OCI-LY7 (cell line): ENCODE data around the gene CHML. TPM values are rescaled to one million over a fixed set of nuclear protein-coding genes. Genes with fewer than 3 reads are reported as not detected.

Experiments used
- BruUV-seq: library from RNA; stranded (reverse); fragments of 400-500 nt; replicated peaks from 2 replicates; lab custom pipeline; 2021; lab: Mats Ljungman, UMichigan
- CTCF ChIA-PET: fragments of 300-600 bp; sonication (Branson Sonifier 250); formaldehyde crosslinking; loops from one replicate; lab custom pipeline; 2022; ENCODE audit warnings: antibody characterized with exemption; ENCODE audit not compliant: unreplicated experiment; lab: Charles Lee
- POLR2A ChIA-PET: fragments of 300-600 bp; sonication (Branson Sonifier 250); formaldehyde crosslinking; loops from one replicate; lab custom pipeline; 2022; ENCODE audit warnings: antibody characterized with exemption; lab: Charles Lee
- DNase-seq: peaks from one replicate; pipeline ENCODE4 v3.0.0-alpha.2; 2015; ENCODE audit warnings: low spot score
- H2AFZ ChIP-seq: fragments of 200-600 bp; sonication (generic), shearing (Covaris generic); 2 replicates; pipeline ENCODE4 v1.6.1; 2014; ENCODE audit warnings: mild to moderate bottlenecking, antibody characterized with exemption, low read length, moderate library complexity
- H3K27ac ChIP-seq: fragments of 200-600 bp; sonication (generic); 2 replicates; pipeline ENCODE4 v1.5.1; 2014; ENCODE audit warnings: mixed run types, low read depth, mild to moderate bottlenecking, moderate library complexity, low read length, inconsistent platforms; ENCODE audit not compliant: poor library complexity, severe bottlenecking
- H3K36me3 ChIP-seq: fragments of 200-600 bp; sonication (generic); 2 replicates; pipeline ENCODE4 v1.6.1; 2014; ENCODE audit warnings: mild to moderate bottlenecking, antibody characterized with exemption, low read length, moderate library complexity, mixed read lengths; ENCODE audit not compliant: insufficient read depth
- H3K4me1 ChIP-seq: fragments of 200-600 bp; sonication (generic); 2 replicates; pipeline ENCODE4 v1.5.1; 2014; ENCODE audit warnings: mild to moderate bottlenecking, low read length; ENCODE audit not compliant: insufficient read depth, poor library complexity, severe bottlenecking
- H3K4me2 ChIP-seq: fragments of 200-600 bp; sonication (generic); 2 replicates; pipeline ENCODE4 v1.6.1; 2014; ENCODE audit warnings: mild to moderate bottlenecking, low read length
- H3K4me3 ChIP-seq: fragments of 200-600 bp; sonication (generic); 2 replicates; pipeline ENCODE4 v1.5.1; 2014; ENCODE audit warnings: mild to moderate bottlenecking, low read depth, low read length; ENCODE audit not compliant: poor library complexity, severe bottlenecking
- H3K79me2 ChIP-seq: fragments of 200-600 bp; sonication (generic); 2 replicates; pipeline ENCODE4 v1.6.1; 2016; ENCODE audit warnings: low read depth, mild to moderate bottlenecking, low read length, moderate library complexity, mixed read lengths; ENCODE audit not compliant: insufficient read depth
- H3K9me2 ChIP-seq: fragments of 200-600 bp; sonication (generic); 2 replicates; pipeline ENCODE4 v1.6.1; 2016; ENCODE audit warnings: mild to moderate bottlenecking, low read length, mixed read lengths; ENCODE audit not compliant: insufficient read depth
- H3K9me3 ChIP-seq: fragments of 200-600 bp; sonication (generic); 2 replicates; pipeline ENCODE4 v1.6.1; 2014; ENCODE audit warnings: mild to moderate bottlenecking, mixed run types, low read length, mixed read lengths
- H4K20me1 ChIP-seq: fragments of 200-600 bp; sonication (generic); 2 replicates; pipeline ENCODE4 v1.6.1; 2014; ENCODE audit warnings: mild to moderate bottlenecking, antibody characterized with exemption, low read length, moderate library complexity, mixed read lengths; ENCODE audit not compliant: insufficient read depth
- CTCF ChIP-seq: fragments of 200-600 bp; sonication (generic); conservative IDR thresholded peaks from 2 replicates; pipeline ENCODE4 v1.5.1; 2014; ENCODE audit warnings: mild to moderate bottlenecking, antibody characterized with exemption, low read length, moderate library complexity, mixed read lengths
- EZH2phosphoT487 ChIP-seq: fragments of 200-600 bp; sonication (generic); IDR thresholded peaks from 2 replicates; pipeline ENCODE4 v1.6.1; 2018; ENCODE audit warnings: low read depth, borderline replicate concordance, mild to moderate bottlenecking, mixed run types, antibody characterized with exemption, low read length, moderate library complexity, mixed read lengths
- intact Hi-C: fragments of 100-400 bp; cut with micrococcal nuclease; formaldehyde crosslinking; loops from one replicate; pipeline ENCODE4 v1.10.0; 2022; ENCODE audit not compliant: unreplicated experiment
- total RNA-seq, 2 experiments: library from RNA; depleted of rRNA in 1 of 2; stranded (reverse); fragments of >200 nt in 1 of 2; shearing (Covaris generic) in 1 of 2; gene quantifications; 2 replicates each; pipeline ENCODE4 v1.2.3, GENCODE V29; 2014 to 2022

CHML gene
- total RNA-seq, 2 experiments from 2014 or later, result 10.7 to 22.6 TPM

GRCh38 chr1:241592273-241592958, 47.8 kb downstream of the CHML start:
- Histone ChIP-seq H3K4me2 (no peak overlapping the region), H2AFZ (no peak overlapping the region), H3K4me1 (peaks cover 5% of the 10 kb centered on the region), H3K79me2 (no peaks in the 10 kb centered on the region), H3K27ac (no peak overlapping the region), H3K4me3 (no peak overlapping the region), H3K9me3 (no peaks in the 10 kb centered on the region), H3K9me2 (no peaks in the 10 kb centered on the region), H3K36me3 (peaks cover 20% of the 10 kb centered on the region; the same call in 1 of the 2 replicates), H4K20me1 (no peaks in the 10 kb centered on the region)
- ChIA-PET POLR2A (interaction anchor here (2.0 kb wide), 1 partner anchor 10 kb away, joined by 5 read pairs; no protein-coding TSS in a partner anchor), CTCF (no interaction called here)
- no peak for TF ChIP-seq EZH2phosphoT487
- intact Hi-C loops, result no loop called here
- BruUV-seq, result no TSS peak
- DNase-seq, result no peak

GRCh38 chr1:241591736-241592135, 48.4 kb downstream of the CHML start:
- intact Hi-C loops, result no loop called here
- Histone ChIP-seq H2AFZ (no peak overlapping the region), H3K36me3 (peaks cover 20% of the 10 kb centered on the region; the same call in 1 of the 2 replicates), H3K9me2 (no peaks in the 10 kb centered on the region), H3K79me2 (no peaks in the 10 kb centered on the region), H3K4me1 (peaks cover 4% of the 10 kb centered on the region), H4K20me1 (no peaks in the 10 kb centered on the region), H3K9me3 (no peaks in the 10 kb centered on the region), H3K4me2 (no peak overlapping the region), H3K4me3 (no peak overlapping the region), H3K27ac (no peak overlapping the region)
- ChIA-PET CTCF (no interaction called here), POLR2A (interaction anchor here (0.6 to 1.0 kb wide), 2 partner anchors 55 to 372 kb away, joined by 4 to 5 read pairs; no protein-coding TSS in a partner anchor)
- no peak for TF ChIP-seq EZH2phosphoT487
- TF ChIP-seq CTCF, result no peak
- BruUV-seq, result no TSS peak
- DNase-seq, result no peak

GRCh38 chr1:241591317-241591716, 48.9 kb downstream of the CHML start:
- no peak overlapping the region for H3K4me3 ChIP-seq
- H3K4me2 ChIP-seq, result no peak overlapping the region
- no peaks in the 10 kb centered on the region for H3K9me3 ChIP-seq
- no peaks in the 10 kb centered on the region for H3K4me1 ChIP-seq
- no peak overlapping the region for H2AFZ ChIP-seq
- no TSS peak for BruUV-seq
- DNase-seq, result no peak
- TF ChIP-seq EZH2phosphoT487, result no peak
- intact Hi-C loops, result no loop called here
- H3K27ac ChIP-seq, result no peak overlapping the region
- H3K79me2 ChIP-seq, result no peaks in the 10 kb centered on the region
- H3K9me2 ChIP-seq, result no peaks in the 10 kb centered on the region
- ChIA-PET CTCF (no interaction called here), POLR2A (interaction anchor here (0.6 to 2.5 kb wide), 3 partner anchors 11 to 373 kb away, joined by 4 to 11 read pairs (median 5); no protein-coding TSS in a partner anchor)
- H3K36me3 ChIP-seq, result peaks cover 20% of the 10 kb centered on the region; the same call in 1 of the 2 replicates
- H4K20me1 ChIP-seq, result no peaks in the 10 kb centered on the region
